ENCODE data around the gene EOLA1.
"Not testable (repeated sequence)": the region's sequence is repeated elsewhere in the genome, so short reads cannot be mapped to it uniquely, and the experiment has no call there.

The EOLA1 gene

DNA sequence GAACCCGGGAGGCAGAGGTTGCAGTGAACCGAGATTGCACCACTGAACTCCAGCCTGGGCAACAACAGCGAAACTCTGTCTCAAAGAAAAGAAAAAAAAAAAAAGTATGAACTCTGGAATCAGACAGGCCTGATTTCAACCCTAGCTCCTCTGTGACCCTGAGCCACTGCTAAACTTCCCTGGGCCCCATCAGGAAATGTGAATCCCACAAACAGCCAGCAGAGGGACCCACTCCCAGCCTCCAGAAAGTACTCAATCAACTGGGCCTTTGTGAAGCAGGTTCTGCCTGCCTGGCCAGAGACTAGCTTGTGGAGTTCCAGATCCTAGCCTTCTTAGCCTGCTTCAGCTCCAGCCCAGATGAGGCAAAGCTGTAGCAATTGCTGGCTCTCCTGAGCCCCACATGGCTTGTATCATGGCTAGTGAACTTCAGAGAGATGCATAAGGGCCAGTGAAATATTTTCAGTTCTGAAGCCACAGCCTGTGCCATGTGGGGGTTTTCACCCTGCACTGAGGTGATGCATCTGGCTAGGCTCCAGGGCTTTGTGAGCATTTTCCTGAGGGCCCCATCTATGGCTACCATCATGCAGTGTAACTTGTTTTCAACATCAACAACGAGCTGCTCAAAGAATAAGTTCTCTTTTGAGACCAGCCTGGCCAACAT is 28.5 kb upstream of the EOLA1 start:
- Histone ChIP-seq H3K27me3 (ENCODE audit: control insufficient read depth in 5 of 5, insufficient read depth in 4 of 5, low read length in 5 of 5) (peaks cover 3 to 28% (median 15%) of the 10 kb centered on the region in 5 donors), H3K9me3 (ENCODE audit: control insufficient read depth in 5 of 5, low read length in 5 of 5) (no peaks in the 10 kb centered on the region), H3K9ac (ENCODE audit: low read length in 5 of 5) (no peak overlapping the region), H3K4me1 (ENCODE audit: control insufficient read depth in 5 of 5, insufficient read depth in 5 of 5, low read length in 5 of 5) (peaks cover 0 to 2% (median 0%) of the 10 kb centered on the region in 5 donors), H3K4me3 (ENCODE audit: low read depth in 1 of 5, low read length in 5 of 5) (no peak overlapping the region), H3K36me3 (ENCODE audit: control insufficient read depth in 5 of 5, insufficient read depth in 5 of 5, low read length in 5 of 5) (no peaks in the 10 kb centered on the region), H3K27ac (ENCODE audit: low read depth, low read length) (no peak overlapping the region)

DNA sequence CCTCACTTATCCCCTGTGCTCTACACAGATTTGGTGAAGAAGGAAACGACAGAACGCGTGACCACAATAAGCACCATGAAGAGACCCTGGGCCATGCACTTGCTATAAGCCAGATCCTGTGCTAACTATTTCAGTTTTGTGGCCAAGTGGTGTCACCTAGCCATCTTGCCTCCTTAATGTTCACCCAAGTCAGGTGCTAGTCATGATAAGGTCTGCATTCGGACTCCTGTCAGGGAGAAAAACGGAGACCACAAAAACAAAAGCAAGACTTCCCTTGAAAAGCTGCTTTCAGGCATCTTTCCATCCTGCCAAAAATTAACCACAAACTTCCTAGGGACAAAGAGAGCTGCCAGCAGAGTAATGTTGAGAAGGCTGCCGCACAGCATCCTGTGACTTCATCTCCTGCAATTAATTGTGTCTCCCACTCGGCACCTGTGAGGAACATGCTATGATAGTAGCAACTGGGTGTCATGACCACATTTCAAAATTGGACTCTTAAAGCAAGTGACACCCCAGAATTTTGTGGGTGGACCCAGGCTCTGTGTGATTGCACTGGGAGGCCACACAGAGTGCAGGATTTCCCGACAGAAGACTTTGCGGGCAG is 26.9 kb upstream of the EOLA1 start:
- Histone ChIP-seq H3K27ac (ENCODE audit: low read depth, low read length) (no peak overlapping the region), H3K9ac (ENCODE audit: low read length in 5 of 5) (no peak overlapping the region), H3K4me3 (ENCODE audit: low read depth in 1 of 5, low read length in 5 of 5) (no peak overlapping the region), H3K36me3 (ENCODE audit: control insufficient read depth in 5 of 5, insufficient read depth in 5 of 5, low read length in 5 of 5) (no peaks in the 10 kb centered on the region), H3K27me3 (ENCODE audit: control insufficient read depth in 5 of 5, insufficient read depth in 4 of 5, low read length in 5 of 5) (peaks cover 0 to 18% (median 6%) of the 10 kb centered on the region in 5 donors), H3K9me3 (ENCODE audit: control insufficient read depth in 5 of 5, low read length in 5 of 5) (no peaks in the 10 kb centered on the region), H3K4me1 (ENCODE audit: control insufficient read depth in 5 of 5, insufficient read depth in 5 of 5, low read length in 5 of 5) (peaks cover 0 to 2% (median 0%) of the 10 kb centered on the region in 5 donors)

DNA sequence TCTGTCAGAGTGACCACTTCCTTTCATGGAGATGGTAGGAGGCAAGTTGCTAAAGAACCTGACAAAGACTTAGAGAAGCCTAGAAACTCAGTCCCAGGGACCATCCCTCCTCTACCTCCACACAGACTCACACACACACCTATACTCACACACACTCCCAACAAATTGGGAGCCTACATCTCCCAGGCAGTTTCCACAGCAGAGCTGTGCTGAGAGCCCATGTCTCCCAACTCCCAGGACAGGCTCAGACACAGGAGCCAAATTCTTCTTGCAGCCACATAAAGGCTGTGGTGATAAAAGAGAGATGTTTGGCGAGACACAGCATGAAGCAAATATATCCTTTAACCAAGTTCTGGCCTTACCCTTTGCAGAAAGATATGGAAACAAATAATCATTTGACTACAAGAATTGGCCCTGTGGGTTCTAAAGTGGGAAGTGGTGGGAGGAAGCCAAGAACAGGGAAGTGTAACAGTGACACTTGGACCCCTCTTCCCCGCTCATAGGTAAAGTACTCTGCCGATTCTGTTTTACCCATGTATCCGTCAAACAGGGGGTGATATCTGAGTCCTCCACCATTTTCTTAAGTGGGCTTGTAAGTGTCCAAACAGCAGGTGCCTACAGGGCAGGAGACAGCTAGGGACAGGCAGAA is 24.7 kb upstream of the EOLA1 start:
- no peaks in the 10 kb centered on the region for H3K36me3 ChIP-seq (ENCODE audit: control insufficient read depth in 5 of 5, insufficient read depth in 5 of 5, low read length in 5 of 5)
- H3K9ac ChIP-seq (ENCODE audit: low read length in 5 of 5), result no peak overlapping the region
- peaks cover 0 to 2% (median 0%) of the 10 kb centered on the region in 5 donors for H3K4me1 ChIP-seq (ENCODE audit: control insufficient read depth in 5 of 5, insufficient read depth in 5 of 5, low read length in 5 of 5)
- H3K9me3 ChIP-seq (ENCODE audit: control insufficient read depth in 5 of 5, low read length in 5 of 5), result no peaks in the 10 kb centered on the region
- H3K27me3 ChIP-seq (ENCODE audit: control insufficient read depth in 5 of 5, insufficient read depth in 4 of 5, low read length in 5 of 5), result peaks cover 0 to 4% (median 0%) of the 10 kb centered on the region in 5 donors
- no peak overlapping the region for H3K4me3 ChIP-seq (ENCODE audit: low read depth in 1 of 5, low read length in 5 of 5)
- H3K27ac ChIP-seq (ENCODE audit: low read depth, low read length), result no peak overlapping the region

DNA sequence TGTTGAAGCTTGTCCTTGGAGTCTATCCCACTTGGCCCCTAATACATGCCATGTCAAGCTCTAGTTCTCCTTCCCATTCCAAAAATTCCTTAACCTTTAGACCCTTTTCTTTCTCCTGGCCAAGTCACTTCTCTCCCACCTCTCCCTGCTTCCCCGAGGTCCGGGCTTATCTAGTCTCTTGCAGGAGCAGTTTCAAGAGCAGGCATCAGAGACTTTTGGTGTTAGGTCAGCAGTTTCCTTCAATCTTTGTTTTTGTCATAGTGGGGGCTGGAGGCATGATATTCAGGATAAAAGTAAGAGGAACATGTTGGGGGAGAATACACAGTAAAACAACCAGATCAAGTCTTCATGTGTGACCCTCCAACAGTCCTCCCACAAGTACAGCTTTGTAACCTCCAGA is 24.2 kb upstream of the EOLA1 start:
- Histone ChIP-seq H3K4me1 (ENCODE audit: control insufficient read depth in 5 of 5, insufficient read depth in 5 of 5, low read length in 5 of 5) (peaks cover 0 to 2% (median 0%) of the 10 kb centered on the region in 5 donors), H3K27me3 (ENCODE audit: control insufficient read depth in 5 of 5, insufficient read depth in 4 of 5, low read length in 5 of 5) (peaks cover 0 to 4% (median 0%) of the 10 kb centered on the region in 5 donors), H3K9me3 (ENCODE audit: control insufficient read depth in 5 of 5, low read length in 5 of 5) (no peaks in the 10 kb centered on the region), H3K4me3 (ENCODE audit: low read depth in 1 of 5, low read length in 5 of 5) (no peak overlapping the region), H3K36me3 (ENCODE audit: control insufficient read depth in 5 of 5, insufficient read depth in 5 of 5, low read length in 5 of 5) (no peaks in the 10 kb centered on the region), H3K9ac (ENCODE audit: low read length in 5 of 5) (no peak overlapping the region), H3K27ac (ENCODE audit: low read depth, low read length) (no peak overlapping the region)

DNA sequence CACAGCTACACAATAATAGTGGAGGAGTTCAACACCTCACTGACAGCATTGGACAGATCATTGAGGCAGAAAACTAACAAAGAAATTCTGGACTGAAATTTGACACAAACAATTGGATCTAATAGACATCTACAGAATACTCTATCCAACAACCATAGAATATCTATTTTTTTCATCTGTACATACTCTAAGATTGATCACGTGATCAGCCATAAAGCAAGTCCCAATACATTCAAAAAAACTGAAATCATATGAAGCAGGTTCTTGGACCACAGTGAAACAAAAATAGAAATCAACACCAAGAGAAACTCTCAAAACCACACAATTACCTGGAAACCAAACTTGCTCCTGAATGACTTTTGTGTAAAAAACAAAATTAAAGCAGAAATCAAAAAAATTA is 23.5 kb upstream of the EOLA1 start:
- H3K27ac ChIP-seq (ENCODE audit: low read depth, low read length), result no peak overlapping the region
- H3K4me3 ChIP-seq (ENCODE audit: low read depth in 1 of 5, low read length in 5 of 5), result no peak overlapping the region
- H3K4me1 ChIP-seq (ENCODE audit: control insufficient read depth in 5 of 5, insufficient read depth in 5 of 5, low read length in 5 of 5), result peaks cover 0 to 2% (median 0%) of the 10 kb centered on the region in 5 donors
- H3K9me3 ChIP-seq (ENCODE audit: control insufficient read depth in 5 of 5, low read length in 5 of 5), result no peaks in the 10 kb centered on the region
- H3K27me3 ChIP-seq (ENCODE audit: control insufficient read depth in 5 of 5, insufficient read depth in 4 of 5, low read length in 5 of 5), result peaks cover 0 to 6% (median 0%) of the 10 kb centered on the region in 5 donors
- no peak overlapping the region for H3K9ac ChIP-seq (ENCODE audit: low read length in 5 of 5)
- H3K36me3 ChIP-seq (ENCODE audit: control insufficient read depth in 5 of 5, insufficient read depth in 5 of 5, low read length in 5 of 5), result no peaks in the 10 kb centered on the region

DNA sequence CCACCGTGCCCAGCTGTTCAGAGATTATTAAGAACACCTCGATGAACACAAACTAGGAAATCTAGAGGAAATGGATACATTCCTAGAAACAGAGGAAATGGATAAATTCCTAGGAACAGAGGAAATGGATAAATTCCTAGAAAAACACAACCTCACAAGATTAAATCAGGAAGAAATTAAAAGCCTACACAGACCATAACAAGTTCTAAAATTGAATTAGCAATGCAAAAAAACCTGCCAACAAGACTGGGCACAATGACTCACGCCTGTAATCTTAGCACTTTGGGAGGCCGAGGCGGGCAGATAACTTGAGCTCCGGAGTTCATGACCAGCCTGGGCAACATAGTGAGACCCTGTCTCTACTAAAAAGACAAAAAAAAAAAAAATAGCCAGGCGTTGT is 22.6 kb upstream of the EOLA1 start:
- no peak overlapping the region for H3K4me3 ChIP-seq (ENCODE audit: low read depth in 1 of 5, low read length in 5 of 5)
- peaks cover 0 to 6% (median 2%) of the 10 kb centered on the region in 5 donors for H3K27me3 ChIP-seq (ENCODE audit: control insufficient read depth in 5 of 5, insufficient read depth in 4 of 5, low read length in 5 of 5)
- H3K36me3 ChIP-seq (ENCODE audit: control insufficient read depth in 5 of 5, insufficient read depth in 5 of 5, low read length in 5 of 5), result no peaks in the 10 kb centered on the region
- H3K9me3 ChIP-seq (ENCODE audit: control insufficient read depth in 5 of 5, low read length in 5 of 5), result no peaks in the 10 kb centered on the region
- no peaks in the 10 kb centered on the region for H3K4me1 ChIP-seq (ENCODE audit: control insufficient read depth in 5 of 5, insufficient read depth in 5 of 5, low read length in 5 of 5)
- no peak overlapping the region for H3K9ac ChIP-seq (ENCODE audit: low read length in 5 of 5)
- no peak overlapping the region for H3K27ac ChIP-seq (ENCODE audit: low read depth, low read length)

DNA sequence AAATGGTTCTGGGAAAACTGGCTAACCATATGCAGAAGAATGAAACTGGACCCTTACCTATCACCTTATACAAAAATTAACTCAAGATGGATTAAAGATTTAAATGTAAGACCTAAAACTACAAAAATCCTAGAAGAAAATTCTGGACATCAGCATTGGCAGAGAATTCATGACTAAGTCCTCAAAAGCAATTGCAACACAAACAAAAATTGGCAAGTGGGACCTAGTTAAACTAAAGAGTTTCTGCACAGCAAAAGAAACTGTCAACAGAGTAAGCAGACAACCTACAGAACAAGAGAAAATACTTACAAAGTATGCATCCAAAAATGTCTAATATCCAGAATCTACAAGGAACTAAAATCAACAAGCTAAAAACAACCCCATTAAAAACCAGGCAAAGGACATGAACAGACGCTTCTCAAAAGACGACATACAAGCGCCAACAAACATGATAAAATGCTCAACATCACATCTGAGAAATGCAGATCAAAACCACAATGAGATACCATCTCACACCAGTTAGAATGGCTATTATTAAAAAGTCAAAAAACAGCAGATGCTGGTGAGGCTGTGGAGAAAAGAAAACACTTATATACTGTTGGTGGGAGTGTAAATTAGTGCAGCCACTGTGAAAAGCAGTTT is 20.1 kb upstream of the EOLA1 start:
- not testable (repeated sequence) for H3K27ac ChIP-seq (ENCODE audit: low read depth, low read length); H3K36me3 ChIP-seq (ENCODE audit: control insufficient read depth in 5 of 5, insufficient read depth in 5 of 5, low read length in 5 of 5); H3K27me3 ChIP-seq (ENCODE audit: control insufficient read depth in 5 of 5, insufficient read depth in 4 of 5, low read length in 5 of 5); H3K4me1 ChIP-seq (ENCODE audit: control insufficient read depth in 5 of 5, insufficient read depth in 5 of 5, low read length in 5 of 5); H3K9ac ChIP-seq (ENCODE audit: low read length in 5 of 5); H3K4me3 ChIP-seq (ENCODE audit: low read depth in 1 of 5, low read length in 5 of 5); H3K9me3 ChIP-seq (ENCODE audit: control insufficient read depth in 5 of 5, low read length in 5 of 5)

DNA sequence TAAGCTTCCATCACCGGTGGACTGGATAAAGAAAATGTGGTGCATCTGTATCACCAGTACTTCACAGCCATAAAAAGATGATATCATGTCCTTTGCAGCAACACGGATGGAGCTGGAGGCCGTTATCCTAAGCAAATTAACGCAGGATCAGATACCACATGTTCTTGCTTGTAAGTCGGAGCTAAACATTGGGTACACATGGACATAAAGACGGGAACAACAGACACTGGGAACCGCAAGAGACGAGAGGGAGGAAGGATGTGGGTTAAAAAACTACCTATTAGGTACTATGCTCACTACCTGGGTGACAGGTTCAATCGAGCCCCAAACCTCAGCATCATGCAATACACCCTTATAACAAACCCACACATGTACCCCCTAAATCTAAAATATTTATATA is 19.4 kb upstream of the EOLA1 start:
- H3K27ac ChIP-seq (ENCODE audit: low read depth, low read length), result no peak overlapping the region

DNA sequence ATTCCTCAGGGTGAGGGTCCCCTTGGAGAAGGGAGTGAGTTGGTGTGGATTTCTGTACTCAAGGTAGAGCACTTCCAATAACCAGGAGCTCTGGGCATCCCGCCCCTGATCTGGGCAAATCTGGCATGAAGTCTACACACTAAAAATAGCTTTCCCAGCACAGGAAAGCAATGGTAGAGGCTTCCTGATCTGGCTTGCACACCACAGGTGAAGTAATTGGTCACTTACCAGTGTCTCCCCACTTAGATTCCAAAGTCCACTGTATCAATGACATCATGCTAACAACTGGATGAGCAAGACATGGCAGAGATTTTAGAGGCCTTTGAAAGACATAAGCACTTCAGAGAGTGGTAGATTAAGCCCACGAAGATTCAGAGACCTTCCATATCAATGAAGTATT is 17.9 kb upstream of the EOLA1 start:
- no peaks in the 10 kb centered on the region for H3K4me1 ChIP-seq (ENCODE audit: control insufficient read depth in 5 of 5, insufficient read depth in 5 of 5, low read length in 5 of 5)
- H3K4me3 ChIP-seq (ENCODE audit: low read depth in 1 of 5, low read length in 5 of 5), result no peak overlapping the region
- H3K9ac ChIP-seq (ENCODE audit: low read length in 5 of 5), result no peak overlapping the region
- H3K27ac ChIP-seq (ENCODE audit: low read depth, low read length), result no peak overlapping the region
- no peaks in the 10 kb centered on the region for H3K9me3 ChIP-seq (ENCODE audit: control insufficient read depth in 5 of 5, low read length in 5 of 5)
- H3K36me3 ChIP-seq (ENCODE audit: control insufficient read depth in 5 of 5, insufficient read depth in 5 of 5, low read length in 5 of 5), result no peaks in the 10 kb centered on the region
- H3K27me3 ChIP-seq (ENCODE audit: control insufficient read depth in 5 of 5, insufficient read depth in 4 of 5, low read length in 5 of 5), result peaks cover 0 to 6% (median 0%) of the 10 kb centered on the region in 5 donors

More for the DNA sequence above, 19.4 kb upstream of the EOLA1 start:
- no peaks in the 10 kb centered on the region for H3K36me3 ChIP-seq (ENCODE audit: control insufficient read depth in 5 of 5, insufficient read depth in 5 of 5, low read length in 5 of 5)
- no peaks in the 10 kb centered on the region for H3K4me1 ChIP-seq (ENCODE audit: control insufficient read depth in 5 of 5, insufficient read depth in 5 of 5, low read length in 5 of 5)
- no peak overlapping the region for H3K4me3 ChIP-seq (ENCODE audit: low read depth in 1 of 5, low read length in 5 of 5)
- no peaks in the 10 kb centered on the region for H3K9me3 ChIP-seq (ENCODE audit: control insufficient read depth in 5 of 5, low read length in 5 of 5)
- peaks cover 0 to 6% (median 0%) of the 10 kb centered on the region in 5 donors for H3K27me3 ChIP-seq (ENCODE audit: control insufficient read depth in 5 of 5, insufficient read depth in 4 of 5, low read length in 5 of 5)
- H3K9ac ChIP-seq (ENCODE audit: low read length in 5 of 5), result no peak overlapping the region

DNA sequence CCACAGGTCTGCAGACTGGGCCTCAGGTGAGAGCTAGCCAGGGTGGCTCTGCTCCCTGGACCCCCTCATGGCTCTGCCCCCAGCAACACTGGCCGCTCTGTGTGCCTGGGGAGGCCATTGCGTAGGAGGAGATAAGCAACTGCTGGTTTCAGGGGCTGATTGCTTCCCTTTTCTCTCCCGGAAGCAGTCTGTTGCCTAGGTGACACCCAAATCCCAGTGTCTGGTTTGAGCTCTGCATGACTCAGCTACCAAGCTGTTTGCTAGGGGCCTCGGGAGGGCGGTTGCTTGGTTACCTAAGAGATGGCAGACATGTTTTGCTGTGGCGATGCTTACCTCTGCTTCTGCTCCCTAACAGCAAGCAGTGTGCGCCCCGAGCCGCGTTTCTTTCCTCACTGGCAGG is 15.4 kb upstream of the EOLA1 start:
- H3K9ac ChIP-seq (ENCODE audit: low read length in 5 of 5); H3K36me3 ChIP-seq (ENCODE audit: control insufficient read depth in 5 of 5, insufficient read depth in 5 of 5, low read length in 5 of 5); H3K4me3 ChIP-seq (ENCODE audit: low read depth in 1 of 5, low read length in 5 of 5); H3K4me1 ChIP-seq (ENCODE audit: control insufficient read depth in 5 of 5, insufficient read depth in 5 of 5, low read length in 5 of 5); H3K27ac ChIP-seq (ENCODE audit: low read depth, low read length); H3K27me3 ChIP-seq (ENCODE audit: control insufficient read depth in 5 of 5, insufficient read depth in 4 of 5, low read length in 5 of 5); H3K9me3 ChIP-seq (ENCODE audit: control insufficient read depth in 5 of 5, low read length in 5 of 5): not testable (repeated sequence)

All from subcutaneous abdominal adipose tissue (tissue), 5 donors.